Progenitor cell of endocrine pancreas (in vitro differentiated cells): ENCODE results near the gene COL19A1. TPM values are rescaled to one million over a fixed set of nuclear protein-coding genes. Genes with fewer than 3 reads are reported as not detected.

Experiments used
- DNase-seq: peaks from one replicate; pipeline ENCODE4 v3.0.0; 2021; ENCODE audit warnings: low spot score; ENCODE audit not compliant: unreplicated experiment
- H3K27ac Mint-ChIP-seq: 2 replicates; pipeline ENCODE4 v1.8.0; 2021; ENCODE audit warnings: mild to moderate bottlenecking, moderate library complexity, mixed read lengths
- H3K27me3 Mint-ChIP-seq: 2 replicates; pipeline ENCODE4 v1.8.0; 2021; ENCODE audit warnings: mixed read lengths
- H3K36me3 Mint-ChIP-seq: 2 replicates; pipeline ENCODE4 v1.8.0; 2022; ENCODE audit warnings: mixed read lengths; ENCODE audit not compliant: insufficient read depth
- H3K4me1 Mint-ChIP-seq: 2 replicates; pipeline ENCODE4 v1.8.0; 2021; ENCODE audit warnings: low read depth, mixed read lengths
- H3K4me3 Mint-ChIP-seq: 2 replicates; pipeline ENCODE4 v1.8.0; 2021; ENCODE audit warnings: low read depth, mild to moderate bottlenecking, moderate library complexity, mixed read lengths
- H3K9me3 Mint-ChIP-seq: 2 replicates; pipeline ENCODE4 v1.8.0; 2021; ENCODE audit warnings: low read depth, mixed read lengths
- CTCF ChIP-seq: fragments of 200-600 bp; sonication (generic); IDR thresholded peaks from one replicate; pipeline ENCODE4 v1.5.0; 2021; ENCODE audit warnings: antibody characterized with exemption, mild to moderate bottlenecking; ENCODE audit not compliant: unreplicated experiment
- total RNA-seq: library from RNA; stranded (reverse); gene quantifications from 2 replicates; pipeline ENCODE4 v1.2.1, GENCODE V29; 2021

COL19A1 gene
- total RNA-seq, 1 donor from 2014 or later = 2.3 TPM

DNA sequence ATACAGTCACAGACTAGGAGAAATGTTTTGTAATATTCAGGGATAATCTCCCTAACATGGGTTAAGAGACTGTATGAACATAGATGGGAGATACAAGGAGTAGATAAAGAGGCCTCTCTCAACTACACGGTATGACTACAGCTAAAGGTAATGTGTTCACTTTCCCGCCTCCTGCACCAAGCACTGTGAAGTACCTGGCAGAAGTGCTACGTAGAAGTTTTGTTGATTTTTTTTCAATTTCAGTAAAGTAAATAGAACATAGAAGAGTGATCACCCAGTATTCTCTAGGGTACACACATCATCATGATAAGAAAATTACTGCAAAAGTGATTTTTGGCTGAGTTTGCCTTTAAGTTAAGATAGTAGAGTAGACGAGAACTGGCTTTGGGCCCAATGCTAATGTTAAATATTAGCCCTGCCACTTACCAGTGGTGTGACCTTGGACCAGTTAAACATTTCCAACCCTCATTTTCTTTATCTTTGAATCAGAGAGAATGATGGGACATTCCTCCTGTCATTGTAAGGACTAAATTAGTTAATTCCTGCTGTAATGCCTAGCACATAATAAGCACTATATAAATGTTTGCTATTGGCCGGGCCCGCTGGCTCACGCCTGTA lies 253.0 kb downstream of the COL19A1 start:
- Mint-ChIP-seq H3K27ac (no peak overlapping the region), H3K27me3 (no peaks in the 10 kb centered on the region), H3K9me3 (peaks cover 11% of the 10 kb centered on the region), H3K36me3 (no peaks in the 10 kb centered on the region), H3K4me3 (no peak overlapping the region), H3K4me1 (peaks cover 16% of the 10 kb centered on the region)
- no peak for TF ChIP-seq CTCF
- DNase-seq = no peak

- no peak overlapping the region for H3K4me3 Mint-ChIP-seq
- no peak for TF ChIP-seq CTCF
Measured at GRCh38 chr6:70124443-70124842, 258.1 kb downstream of the COL19A1 start.

GRCh38 chr6:70124882-70125545 lies 258.7 kb downstream of the COL19A1 start:
- no peaks in the 10 kb centered on the region for H3K27me3 Mint-ChIP-seq
- no peak for TF ChIP-seq CTCF
- peaks cover 13% of the 10 kb centered on the region for H3K4me1 Mint-ChIP-seq
- no peaks in the 10 kb centered on the region for H3K36me3 Mint-ChIP-seq
- H3K27ac Mint-ChIP-seq = no peak overlapping the region
- peaks cover 4% of the 10 kb centered on the region for H3K9me3 Mint-ChIP-seq
- no peak for DNase-seq
- H3K4me3 Mint-ChIP-seq = no peak overlapping the region

More at GRCh38 chr6:70124443-70124842, 258.1 kb downstream of the COL19A1 start:
- H3K36me3 Mint-ChIP-seq = no peaks in the 10 kb centered on the region
- H3K4me1 Mint-ChIP-seq = peaks cover 13% of the 10 kb centered on the region
- H3K27ac Mint-ChIP-seq = no peak overlapping the region
- DNase-seq = no peak
- H3K9me3 Mint-ChIP-seq = peaks cover 4% of the 10 kb centered on the region
- no peaks in the 10 kb centered on the region for H3K27me3 Mint-ChIP-seq

- H3K27ac Mint-ChIP-seq = no peak overlapping the region
- H3K4me3 Mint-ChIP-seq = no peak overlapping the region
- H3K4me1 Mint-ChIP-seq = peaks cover 8% of the 10 kb centered on the region
- no peaks in the 10 kb centered on the region for H3K27me3 Mint-ChIP-seq
- DNase-seq = no peak
- H3K36me3 Mint-ChIP-seq = no peaks in the 10 kb centered on the region
- H3K9me3 Mint-ChIP-seq = no peaks in the 10 kb centered on the region
- TF ChIP-seq CTCF = no peak
Measured at GRCh38 chr6:70125602-70126001, 259.2 kb downstream of the COL19A1 start.

- Mint-ChIP-seq H3K36me3 (no peaks in the 10 kb centered on the region), H3K4me1 (peaks cover 3% of the 10 kb centered on the region), H3K4me3 (no peak overlapping the region), H3K27me3 (no peaks in the 10 kb centered on the region), H3K27ac (no peak overlapping the region), H3K9me3 (no peaks in the 10 kb centered on the region)
- DNase-seq = no peak
- TF ChIP-seq CTCF = no peak
Measured at GRCh38 chr6:70129341-70129740, 263.0 kb downstream of the COL19A1 start.
